Osteoblast (primary cell): Measurements from ENCODE around the gene DLG4. TPM values are rescaled to one million over a fixed set of nuclear protein-coding genes. Genes with fewer than 3 reads are reported as not detected.
"Not testable (repeated sequence)": the region's sequence is repeated elsewhere in the genome, so short reads cannot be mapped to it uniquely, and the experiment has no call there.

Experiments used
- DNase-seq: peaks from one replicate; pipeline ENCODE4 v3.0.0; 2011; ENCODE audit warnings: low spot score, mixed read lengths; ENCODE audit not compliant: insufficient read length; ENCODE audit errors: missing footprints
- H2AFZ ChIP-seq: 2 replicates; pipeline ENCODE4 v1.6.0; 2011; ENCODE audit warnings: mild to moderate bottlenecking, low read length
- H3K27ac ChIP-seq: 2 replicates; pipeline ENCODE4 v1.5.1; 2011; ENCODE audit warnings: mild to moderate bottlenecking, low read depth, low read length, moderate library complexity
- H3K27me3 ChIP-seq: 2 replicates; pipeline ENCODE4 v1.6.0; 2012; ENCODE audit warnings: mild to moderate bottlenecking, control low read depth, inconsistent platforms, low read length, moderate library complexity; ENCODE audit not compliant: insufficient read depth
- H3K36me3 ChIP-seq: 2 replicates; pipeline ENCODE4 v1.5.1; 2011; ENCODE audit warnings: mild to moderate bottlenecking, low read length, control low read depth, moderate library complexity; ENCODE audit not compliant: insufficient read depth
- H3K4me1 ChIP-seq: 2 replicates; pipeline ENCODE4 v1.5.1; 2011; ENCODE audit warnings: mild to moderate bottlenecking, low read length, control low read depth, moderate library complexity; ENCODE audit not compliant: insufficient read depth
- H3K4me2 ChIP-seq: 2 replicates; pipeline ENCODE4 v1.6.0; 2011; ENCODE audit warnings: mild to moderate bottlenecking, low read length; ENCODE audit not compliant: insufficient read depth
- H3K4me3 ChIP-seq: fragments of 200-600 bp; sonication (generic); 3 replicates; pipeline ENCODE4 v1.5.1; 2012; ENCODE audit warnings: mild to moderate bottlenecking, low read length, inconsistent platforms; ENCODE audit not compliant: insufficient read depth
- H3K79me2 ChIP-seq: 2 replicates; pipeline ENCODE4 v1.6.0; 2012; ENCODE audit warnings: mild to moderate bottlenecking, low read length, control low read depth, inconsistent platforms; ENCODE audit not compliant: insufficient read depth
- H3K9me3 ChIP-seq: 2 replicates; pipeline ENCODE4 v1.5.1; 2011; ENCODE audit warnings: low read depth, low read length, control low read depth
- H4K20me1 ChIP-seq: 2 replicates; pipeline ENCODE4 v1.6.0; 2012; ENCODE audit warnings: mild to moderate bottlenecking, low read length, control low read depth; ENCODE audit not compliant: insufficient read depth
- total RNA-seq: library from RNA; depleted of rRNA; stranded (reverse); fragments of >200 nt; gene quantifications from 2 replicates; pipeline ENCODE4 v1.2.3, GENCODE V29; 2012
- TF ChIP-seq, protein P1 (sequence below): IDR thresholded peaks from 2 replicates; pipeline ENCODE4 v1.5.1; 2011; ENCODE audit warnings: mild to moderate bottlenecking, low read depth, low read length, moderate library complexity; ENCODE audit errors: extremely low read depth

The DLG4 gene
- total RNA-seq, 1 donor = 10.1 TPM

DNA sequence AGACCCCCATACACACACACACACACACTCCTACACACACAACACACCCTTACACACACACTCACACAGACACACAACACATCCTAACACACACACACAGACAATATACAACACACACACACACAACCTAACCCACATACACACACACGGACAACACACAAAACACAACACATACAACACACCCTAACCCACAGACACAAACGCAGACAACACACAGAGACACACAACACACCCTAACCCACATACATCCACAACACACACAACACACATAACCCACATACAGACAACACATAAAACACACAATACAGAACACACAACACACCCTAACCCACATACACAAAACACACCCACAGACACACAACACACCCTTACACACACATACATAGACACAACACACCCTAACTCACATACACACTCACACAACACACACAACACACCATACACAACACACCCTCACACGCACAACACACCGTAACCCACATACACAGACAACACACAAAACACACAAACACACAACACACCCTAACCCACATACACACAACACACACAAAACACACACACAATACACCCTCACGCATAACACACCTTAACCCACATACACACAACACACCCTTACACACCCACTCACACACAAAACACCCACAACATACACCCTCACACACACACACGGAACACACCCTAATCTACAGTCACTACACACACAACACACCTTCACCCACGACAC, 44.9 kb downstream of the DLG4 start:
- peak; percentile 47 for DNase-seq
- Histone ChIP-seq H3K4me1 (peaks cover 18% of the 10 kb centered on the region), H3K4me2 (peak overlapping the region; percentile 4), H3K27ac (no peak overlapping the region), H4K20me1 (no peaks in the 10 kb centered on the region), H3K36me3 (no peaks in the 10 kb centered on the region), H3K79me2 (no peaks in the 10 kb centered on the region), H3K9me3 (no peaks in the 10 kb centered on the region), H3K27me3 (peaks cover 4% of the 10 kb centered on the region), H2AFZ (no peak overlapping the region), H3K4me3 (no peak overlapping the region)
- TF ChIP-seq, protein P1, sequence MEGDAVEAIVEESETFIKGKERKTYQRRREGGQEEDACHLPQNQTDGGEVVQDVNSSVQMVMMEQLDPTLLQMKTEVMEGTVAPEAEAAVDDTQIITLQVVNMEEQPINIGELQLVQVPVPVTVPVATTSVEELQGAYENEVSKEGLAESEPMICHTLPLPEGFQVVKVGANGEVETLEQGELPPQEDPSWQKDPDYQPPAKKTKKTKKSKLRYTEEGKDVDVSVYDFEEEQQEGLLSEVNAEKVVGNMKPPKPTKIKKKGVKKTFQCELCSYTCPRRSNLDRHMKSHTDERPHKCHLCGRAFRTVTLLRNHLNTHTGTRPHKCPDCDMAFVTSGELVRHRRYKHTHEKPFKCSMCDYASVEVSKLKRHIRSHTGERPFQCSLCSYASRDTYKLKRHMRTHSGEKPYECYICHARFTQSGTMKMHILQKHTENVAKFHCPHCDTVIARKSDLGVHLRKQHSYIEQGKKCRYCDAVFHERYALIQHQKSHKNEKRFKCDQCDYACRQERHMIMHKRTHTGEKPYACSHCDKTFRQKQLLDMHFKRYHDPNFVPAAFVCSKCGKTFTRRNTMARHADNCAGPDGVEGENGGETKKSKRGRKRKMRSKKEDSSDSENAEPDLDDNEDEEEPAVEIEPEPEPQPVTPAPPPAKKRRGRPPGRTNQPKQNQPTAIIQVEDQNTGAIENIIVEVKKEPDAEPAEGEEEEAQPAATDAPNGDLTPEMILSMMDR = no peak

- Histone ChIP-seq H2AFZ (no peak overlapping the region), H3K9me3 (no peaks in the 10 kb centered on the region), H3K4me1 (peaks cover 18% of the 10 kb centered on the region), H3K79me2 (no peaks in the 10 kb centered on the region), H3K27me3 (peaks cover 4% of the 10 kb centered on the region), H3K4me3 (no peak overlapping the region), H3K36me3 (no peaks in the 10 kb centered on the region), H4K20me1 (no peaks in the 10 kb centered on the region), H3K4me2 (peak overlapping the region; percentile 4), H3K27ac (no peak overlapping the region)
- peak; percentile 90 for DNase-seq
- TF ChIP-seq, protein P1 = no peak
Observed at GRCh38 chr17:7173687-7174602, 45.7 kb downstream of the DLG4 start.

GRCh38 chr17:7172522-7173191, 47.0 kb downstream of the DLG4 start:
- not testable (repeated sequence) for H3K36me3 ChIP-seq, H4K20me1 ChIP-seq, H3K4me3 ChIP-seq, H3K79me2 ChIP-seq, H3K27me3 ChIP-seq, H3K4me1 ChIP-seq, H2AFZ ChIP-seq, H3K9me3 ChIP-seq, H3K27ac ChIP-seq, H3K4me2 ChIP-seq
- DNase-seq = peak; percentile 10

DNA sequence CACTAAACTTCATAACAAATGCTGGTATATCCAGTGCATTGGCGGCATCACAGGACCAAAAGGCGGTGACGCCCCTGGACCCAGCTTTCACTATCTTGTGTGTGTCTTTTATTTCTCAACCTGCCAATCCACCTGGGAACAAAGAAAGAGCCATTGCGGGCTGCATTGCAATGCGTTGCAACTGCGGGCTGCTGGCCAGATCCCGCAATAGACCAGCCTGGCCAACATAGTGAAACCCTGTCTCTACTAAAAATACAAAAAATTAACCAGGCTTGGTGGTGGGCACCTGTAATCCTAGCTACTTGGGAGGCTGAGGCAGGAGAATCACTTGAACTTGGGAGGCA, 50.1 kb downstream of the DLG4 start:
- not testable (repeated sequence) for H4K20me1 ChIP-seq, H3K9me3 ChIP-seq, H2AFZ ChIP-seq, H3K36me3 ChIP-seq, H3K4me2 ChIP-seq, H3K27ac ChIP-seq, DNase-seq, H3K4me3 ChIP-seq, H3K79me2 ChIP-seq, H3K4me1 ChIP-seq, H3K27me3 ChIP-seq

- not testable (repeated sequence) for H3K9me3 ChIP-seq, H3K4me2 ChIP-seq, DNase-seq, H3K27ac ChIP-seq, H2AFZ ChIP-seq, H3K27me3 ChIP-seq, H3K4me1 ChIP-seq, H3K4me3 ChIP-seq, H4K20me1 ChIP-seq, H3K36me3 ChIP-seq, H3K79me2 ChIP-seq
Observed at GRCh38 chr17:7168841-7169564, 50.6 kb downstream of the DLG4 start.
